IPS DF 4.7 (cell line): ENCODE results near the gene PSMD13.
"Not testable (repeated sequence)": the region's sequence is repeated elsewhere in the genome, so short reads cannot be mapped to it uniquely, and the experiment has no call there.

Experiments used
- DNase-seq: peaks from one replicate; pipeline ENCODE4 v3.0.0-alpha.2; 2013; ENCODE audit warnings: low spot score; ENCODE audit errors: extremely low read depth

The PSMD13 gene

GRCh38 chr11:272195-272930 lies 35.6 kb downstream of the PSMD13 start:
- DNase-seq, result no peak

- no peak for DNase-seq
Observed at GRCh38 chr11:272931-273198, 36.1 kb downstream of the PSMD13 start.

DNA sequence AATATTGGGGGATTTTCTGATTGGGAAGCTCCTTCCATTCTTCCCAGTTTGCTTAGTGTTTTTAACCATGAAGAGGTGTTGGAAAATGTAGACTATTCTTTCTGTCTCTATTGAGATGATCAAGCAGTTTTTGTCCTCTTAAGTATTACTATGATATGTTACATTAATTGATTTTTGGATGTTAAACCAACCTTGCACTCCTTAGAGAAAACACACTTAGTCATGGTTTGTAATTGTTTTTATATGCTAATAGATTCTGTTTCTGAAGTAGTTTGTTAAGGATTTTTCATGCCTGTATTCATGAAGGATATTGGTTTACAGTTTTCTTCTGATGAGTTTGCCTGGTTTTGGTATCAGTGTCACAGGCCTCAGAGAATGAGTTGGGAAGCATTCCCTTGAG lies 39.4 kb downstream of the PSMD13 start:
- DNase-seq, result no peak

- no peak for DNase-seq
Observed at GRCh38 chr11:278001-278951, 41.5 kb downstream of the PSMD13 start, which contains the start of gene NLRP6. Gene NLRP6, plus strand, starts transcription at chr11:278407. Its CDS starts 163 bp downstream, at chr11:278570.

DNA sequence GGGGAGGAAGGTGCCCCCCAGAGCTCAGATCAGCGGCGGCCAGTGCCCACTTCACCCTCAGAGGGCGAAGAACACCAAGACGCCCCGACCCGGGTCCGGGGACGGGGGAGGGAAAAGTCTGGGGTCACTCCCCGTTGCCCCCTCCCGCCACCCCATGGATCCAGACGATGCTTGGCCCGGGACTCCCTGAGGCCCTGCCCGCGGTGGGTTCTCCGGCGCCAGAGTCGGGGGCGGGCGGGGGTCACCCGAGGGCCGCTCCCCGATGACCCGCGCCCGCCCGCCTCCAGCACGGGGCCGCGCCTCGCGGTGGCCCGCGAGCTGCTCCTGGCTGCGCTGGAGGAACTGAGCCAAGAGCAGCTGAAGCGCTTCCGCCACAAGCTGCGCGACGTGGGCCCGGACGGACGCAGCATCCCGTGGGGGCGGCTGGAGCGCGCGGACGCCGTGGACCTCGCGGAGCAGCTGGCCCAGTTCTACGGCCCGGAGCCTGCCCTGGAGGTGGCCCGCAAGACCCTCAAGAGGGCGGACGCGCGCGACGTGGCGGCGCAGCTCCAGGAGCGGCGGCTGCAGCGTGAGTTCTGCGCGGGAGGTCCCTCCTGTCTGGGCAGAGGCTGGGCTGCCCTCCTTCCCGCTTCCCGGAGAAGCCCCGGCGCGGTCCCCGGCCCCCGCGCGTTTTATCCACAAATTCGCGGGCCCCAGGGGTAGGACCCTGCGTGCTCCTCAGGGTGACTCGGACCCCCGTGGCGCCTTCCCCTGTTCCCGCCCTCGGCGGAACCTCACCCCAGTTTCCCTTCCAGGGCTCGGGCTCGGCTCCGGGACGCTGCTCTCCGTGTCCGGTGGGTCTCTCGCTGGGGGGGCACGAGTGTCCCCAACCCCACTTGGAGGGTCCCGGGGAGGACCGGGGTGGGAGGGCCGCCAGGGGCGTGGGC lies 42.5 kb downstream of the PSMD13 start:
- DNase-seq, result no peak

DNA sequence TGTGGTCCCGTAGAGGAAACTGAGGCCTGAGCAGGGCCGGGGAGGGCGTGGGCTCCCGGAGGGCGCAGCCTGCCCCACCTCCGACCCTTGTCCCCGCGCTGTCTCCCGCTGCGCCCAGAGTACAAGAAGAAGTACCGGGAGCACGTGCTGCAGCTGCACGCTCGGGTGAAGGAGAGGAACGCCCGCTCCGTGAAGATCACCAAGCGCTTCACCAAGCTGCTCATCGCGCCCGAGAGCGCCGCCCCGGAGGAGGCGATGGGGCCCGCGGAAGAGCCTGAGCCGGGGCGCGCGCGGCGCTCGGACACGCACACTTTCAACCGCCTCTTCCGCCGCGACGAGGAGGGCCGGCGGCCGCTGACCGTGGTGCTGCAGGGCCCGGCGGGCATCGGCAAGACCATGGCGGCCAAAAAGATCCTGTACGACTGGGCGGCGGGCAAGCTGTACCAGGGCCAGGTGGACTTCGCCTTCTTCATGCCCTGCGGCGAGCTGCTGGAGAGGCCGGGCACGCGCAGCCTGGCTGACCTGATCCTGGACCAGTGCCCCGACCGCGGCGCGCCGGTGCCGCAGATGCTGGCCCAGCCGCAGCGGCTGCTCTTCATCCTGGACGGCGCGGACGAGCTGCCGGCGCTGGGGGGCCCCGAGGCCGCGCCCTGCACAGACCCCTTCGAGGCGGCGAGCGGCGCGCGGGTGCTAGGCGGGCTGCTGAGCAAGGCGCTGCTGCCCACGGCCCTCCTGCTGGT lies 43.4 kb downstream of the PSMD13 start:
- no peak for DNase-seq

- DNase-seq, result no peak
Observed at GRCh38 chr11:280706-281485, 44.1 kb downstream of the PSMD13 start.

- no peak for DNase-seq
Observed at GRCh38 chr11:281486-282161, 44.8 kb downstream of the PSMD13 start.

DNA sequence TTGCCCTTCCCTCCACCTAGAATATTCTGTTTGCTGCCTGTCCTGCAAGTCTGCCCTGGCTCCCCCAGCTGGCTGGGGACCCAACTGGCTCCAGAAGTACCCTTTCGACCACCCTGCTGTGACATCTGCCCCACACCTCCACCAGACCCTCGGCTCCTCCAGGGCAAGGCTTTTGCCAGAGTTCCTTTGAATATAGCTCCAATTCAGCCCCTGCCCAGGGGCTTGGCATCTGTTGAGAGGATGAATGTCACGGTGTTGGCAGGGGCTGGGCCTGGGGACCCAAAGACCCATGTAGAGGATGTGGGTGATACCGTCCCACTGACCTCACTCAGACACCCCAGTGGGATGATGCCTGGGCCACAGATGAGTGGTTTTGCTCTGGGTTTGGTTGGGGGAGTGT lies 45.4 kb downstream of the PSMD13 start:
- DNase-seq, result no peak

- DNase-seq, result no peak
Observed at GRCh38 chr11:282630-283360, 46.0 kb downstream of the PSMD13 start.

DNA sequence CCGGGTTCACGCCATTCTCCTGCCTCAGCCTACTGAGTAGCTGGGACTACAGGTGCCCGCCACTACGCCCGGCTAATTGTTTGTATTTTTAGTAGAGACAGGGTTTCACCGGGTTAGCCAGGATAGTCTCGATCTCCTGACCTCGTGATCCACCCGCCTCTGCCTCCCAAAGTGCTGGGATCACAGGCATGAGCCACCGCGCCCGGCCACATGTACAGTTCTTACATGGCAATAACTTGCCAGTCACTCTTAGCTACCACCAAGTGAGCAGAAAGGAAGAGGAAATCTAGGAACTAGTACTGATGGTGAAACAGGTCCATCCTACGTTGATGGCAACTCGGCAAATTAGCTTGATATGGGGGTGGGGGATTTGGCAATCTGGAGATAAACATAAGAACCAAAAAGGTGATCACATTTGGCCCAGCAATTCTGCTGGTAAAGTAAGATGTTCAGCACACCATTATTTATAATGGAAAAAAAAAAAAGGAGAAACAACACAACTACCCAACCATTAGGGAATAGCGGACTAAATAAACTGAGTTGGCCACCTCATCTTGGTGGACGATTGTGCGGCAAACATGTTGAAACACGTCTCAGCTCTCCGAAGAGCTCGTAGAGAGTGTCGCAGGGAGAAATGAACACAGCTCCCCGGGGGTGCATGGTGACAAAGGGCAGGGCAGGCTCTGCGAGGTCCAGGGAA lies 46.8 kb downstream of the PSMD13 start:
- no peak for DNase-seq

DNA sequence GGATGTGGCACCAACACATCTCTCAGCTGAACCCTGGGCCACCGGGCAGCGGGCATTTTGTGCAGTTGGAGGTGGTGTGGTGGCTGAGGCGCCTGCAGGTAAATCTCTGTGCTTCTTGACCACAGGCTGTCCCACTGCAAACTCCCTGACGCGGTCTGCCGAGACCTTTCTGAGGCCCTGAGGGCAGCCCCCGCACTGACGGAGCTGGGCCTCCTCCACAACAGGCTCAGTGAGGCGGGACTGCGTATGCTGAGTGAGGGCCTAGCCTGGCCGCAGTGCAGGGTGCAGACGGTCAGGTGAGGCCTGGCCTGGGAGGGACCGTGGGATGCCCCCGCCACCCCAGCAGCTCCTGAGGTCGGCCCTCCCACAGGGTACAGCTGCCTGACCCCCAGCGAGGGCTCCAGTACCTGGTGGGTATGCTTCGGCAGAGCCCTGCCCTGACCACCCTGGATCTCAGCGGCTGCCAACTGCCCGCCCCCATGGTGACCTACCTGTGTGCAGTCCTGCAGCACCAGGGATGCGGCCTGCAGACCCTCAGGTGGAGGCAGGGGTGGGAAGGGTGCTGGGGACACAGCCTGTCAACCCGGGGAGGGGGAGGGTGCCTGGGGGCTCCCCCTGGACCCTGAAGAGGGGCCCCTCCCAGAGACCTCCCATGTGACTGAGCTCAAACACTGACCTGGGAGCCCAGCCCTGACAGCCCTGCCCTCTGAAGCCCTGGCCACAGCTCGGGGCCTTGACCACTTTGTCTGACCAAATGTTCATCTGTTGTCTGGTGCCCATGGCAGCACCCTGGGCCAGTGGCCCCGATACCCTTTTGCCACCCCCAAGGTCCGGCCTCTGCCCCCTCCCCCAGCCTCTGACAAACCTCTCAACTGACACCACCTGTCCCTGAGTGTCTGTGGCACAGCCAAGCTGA lies 47.6 kb downstream of the PSMD13 start:
- DNase-seq, result no peak

DNA sequence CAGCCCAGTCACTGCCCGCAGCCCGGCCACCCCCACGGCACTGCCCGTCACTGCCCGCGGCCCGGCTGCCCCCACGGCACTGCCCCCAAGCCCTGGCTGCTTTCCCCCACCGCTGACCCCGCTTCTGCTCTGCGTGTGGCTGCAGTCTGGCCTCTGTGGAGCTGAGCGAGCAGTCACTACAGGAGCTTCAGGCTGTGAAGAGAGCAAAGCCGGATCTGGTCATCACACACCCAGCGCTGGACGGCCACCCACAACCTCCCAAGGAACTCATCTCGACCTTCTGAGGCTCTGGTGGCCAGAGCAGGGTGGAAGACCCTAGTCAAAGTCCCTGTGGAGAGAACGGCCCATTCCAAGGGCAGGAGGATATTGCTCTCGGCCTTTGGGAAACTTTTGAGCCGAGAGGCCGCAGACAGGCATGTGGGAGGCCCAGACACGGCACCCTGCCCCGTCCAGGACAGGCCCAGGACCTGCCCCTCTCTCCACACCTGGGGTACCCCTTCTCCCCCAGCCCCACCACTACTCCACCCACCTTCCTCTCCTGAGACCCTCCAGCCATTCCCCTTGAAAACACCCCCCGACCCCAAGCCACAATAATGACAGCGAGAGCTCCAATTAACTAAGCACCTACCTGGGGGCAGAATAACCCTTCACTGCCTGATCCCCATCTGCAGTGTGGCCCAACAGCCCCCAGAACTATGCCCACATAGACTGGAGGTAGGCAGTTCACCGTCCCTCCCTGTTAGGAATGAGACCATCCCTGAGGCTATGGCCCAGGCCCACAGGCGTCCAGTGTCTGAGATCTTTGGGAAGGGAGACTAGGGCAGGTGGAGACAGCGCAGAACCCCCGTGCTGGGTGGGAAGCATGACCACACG lies 48.5 kb downstream of the PSMD13 start:
- DNase-seq, result no peak

DNA sequence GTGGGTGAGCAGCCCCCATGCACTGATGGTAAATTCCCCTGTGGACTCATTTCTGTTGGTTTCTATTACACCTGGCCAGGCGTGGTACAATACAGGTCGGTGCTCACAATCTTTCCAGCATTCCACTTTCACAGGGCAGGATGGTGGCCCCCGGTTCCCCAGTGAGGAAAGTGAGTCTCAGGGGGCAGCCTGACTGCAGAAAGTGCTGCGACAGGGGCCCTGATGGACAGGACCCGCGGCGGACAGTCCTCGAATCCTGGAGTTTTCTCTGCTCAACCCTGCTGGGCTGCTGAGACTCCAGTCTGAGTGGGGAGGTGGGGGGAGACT lies 49.1 kb downstream of the PSMD13 start:
- DNase-seq, result no peak

DNA sequence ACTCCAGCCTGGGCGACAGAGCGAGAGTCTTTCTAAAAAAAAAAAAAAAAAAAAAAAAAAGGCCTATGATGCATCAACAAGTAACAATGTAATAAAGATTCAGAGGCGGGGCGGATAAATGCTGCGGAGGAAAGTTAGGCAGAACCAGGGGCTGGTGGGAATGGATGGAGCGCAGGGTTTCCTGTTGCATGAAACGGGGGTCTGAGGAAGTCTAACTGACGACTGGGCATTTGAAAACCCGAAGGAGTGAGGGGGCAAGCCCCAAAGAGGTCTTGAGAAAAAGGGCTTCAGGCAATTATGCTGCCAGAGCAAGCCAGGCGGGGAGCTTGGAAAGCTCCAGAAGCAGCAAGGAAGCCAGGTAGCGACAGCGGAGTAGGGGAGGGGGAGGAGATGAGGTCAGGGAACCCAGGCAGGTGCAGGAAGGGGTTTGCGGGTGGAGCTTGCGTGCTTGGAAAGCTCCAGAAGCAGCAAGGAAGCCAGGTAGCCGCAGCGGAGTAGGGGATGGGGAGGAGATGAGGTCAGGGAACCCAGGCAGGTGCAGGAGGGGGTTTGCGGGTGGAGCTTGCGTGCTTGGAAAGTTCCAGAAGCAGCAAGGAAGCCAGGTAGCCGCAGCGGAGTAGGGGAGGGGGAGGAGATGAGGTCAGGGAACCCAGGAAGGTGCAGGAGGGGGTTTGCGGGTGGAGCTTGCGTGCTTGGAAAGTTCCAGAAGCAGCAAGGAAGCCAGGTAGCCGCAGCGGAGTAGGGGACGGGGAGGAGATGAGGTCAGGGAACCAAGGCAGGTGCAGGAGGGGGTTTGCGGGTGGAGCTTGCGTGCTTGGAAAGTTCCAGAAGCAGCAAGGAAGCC lies 50.4 kb downstream of the PSMD13 start:
- not testable (repeated sequence) for DNase-seq
